HEK293 (cell line): ENCODE results near the gene SYNE3.

Experiments used
- GLIS1 ChIP-seq: fragments of 450-650 bp; formaldehyde crosslinking; IDR thresholded peaks from 2 replicates; pipeline ENCODE4 v1.5.1; 2016; ENCODE audit warnings: missing biosample characterization, missing genetic modification characterization
- SETDB1 ChIP-seq: IDR thresholded peaks from one replicate; pipeline ENCODE4 v1.6.1; 2017; ENCODE audit warnings: mild to moderate bottlenecking, low read length, moderate library complexity, mixed read lengths; ENCODE audit not compliant: insufficient read length
- SP3 ChIP-seq: fragments of 450-650 bp; formaldehyde crosslinking; IDR thresholded peaks from 2 replicates; pipeline ENCODE4 v1.5.1; 2016; ENCODE audit warnings: missing biosample characterization, missing genetic modification characterization
- TRIM28 ChIP-seq: IDR thresholded peaks from 2 replicates; pipeline ENCODE4 v1.6.1; 2011; ENCODE audit warnings: low read length, control low read depth, borderline replicate concordance
- YY2 ChIP-seq: fragments of 450-650 bp; formaldehyde crosslinking; IDR thresholded peaks from 2 replicates; pipeline ENCODE4 v1.5.1; 2016; ENCODE audit warnings: missing biosample characterization, missing genetic modification characterization
- ZBTB1 ChIP-seq: fragments of 450-650 bp; formaldehyde crosslinking; IDR thresholded peaks from 2 replicates; pipeline ENCODE4 v1.5.1; 2016; ENCODE audit warnings: missing biosample characterization, missing genetic modification characterization
- ZBTB20 ChIP-seq: fragments of 450-650 bp; formaldehyde crosslinking; IDR thresholded peaks from 2 replicates; pipeline ENCODE4 v1.5.1; 2016; ENCODE audit warnings: missing biosample characterization, missing genetic modification characterization
- ZNF133 ChIP-seq: fragments of 450-650 bp; formaldehyde crosslinking; IDR thresholded peaks from 2 replicates; pipeline ENCODE4 v1.5.1; 2016; ENCODE audit warnings: missing biosample characterization, missing genetic modification characterization
- ZNF157 ChIP-seq: fragments of 450-650 bp; formaldehyde crosslinking; IDR thresholded peaks from 2 replicates; pipeline ENCODE4 v1.5.1; 2016; ENCODE audit warnings: missing biosample characterization, missing genetic modification characterization
- ZNF391 ChIP-seq: fragments of 450-650 bp; formaldehyde crosslinking; IDR thresholded peaks from 2 replicates; pipeline ENCODE4 v1.5.1; 2016; ENCODE audit warnings: low read depth, missing biosample characterization, missing genetic modification characterization, borderline replicate concordance
- ZNF404 ChIP-seq: fragments of 450-650 bp; formaldehyde crosslinking; IDR thresholded peaks from 2 replicates; pipeline ENCODE4 v1.5.1; 2017; ENCODE audit warnings: missing biosample characterization, missing genetic modification characterization
- ZNF426 ChIP-seq: fragments of 450-650 bp; formaldehyde crosslinking; IDR thresholded peaks from 2 replicates; pipeline ENCODE4 v1.5.1; 2017; ENCODE audit warnings: missing biosample characterization, missing genetic modification characterization, mild to moderate bottlenecking, inconsistent platforms, moderate library complexity
- ZNF600 ChIP-seq: fragments of 450-650 bp; formaldehyde crosslinking; IDR thresholded peaks from 2 replicates; pipeline ENCODE4 v1.5.1; 2016; ENCODE audit warnings: missing biosample characterization, missing genetic modification characterization
- ZNF707 ChIP-seq: fragments of 450-650 bp; formaldehyde crosslinking; IDR thresholded peaks from 2 replicates; pipeline ENCODE4 v1.5.1; 2016; ENCODE audit warnings: missing biosample characterization, missing genetic modification characterization
- ZNF792 ChIP-seq: fragments of 450-650 bp; formaldehyde crosslinking; IDR thresholded peaks from 2 replicates; pipeline ENCODE4 v1.5.1; 2016; ENCODE audit warnings: missing biosample characterization, missing genetic modification characterization
- TF ChIP-seq, protein P1 (sequence below): fragments of 450-650 bp; formaldehyde crosslinking; IDR thresholded peaks from 2 replicates; pipeline ENCODE4 v1.5.1; 2017; ENCODE audit warnings: missing biosample characterization, missing genetic modification characterization
- TF ChIP-seq, protein P2 (sequence below): fragments of 450-650 bp; formaldehyde crosslinking; IDR thresholded peaks from 2 replicates; pipeline ENCODE4 v1.5.1; 2017; ENCODE audit warnings: missing biosample characterization, mild to moderate bottlenecking, missing genetic modification characterization, moderate library complexity
- TF ChIP-seq, protein P3 (sequence below): fragments of 450-650 bp; formaldehyde crosslinking; IDR thresholded peaks from 2 replicates; pipeline ENCODE4 v1.5.1; 2016; ENCODE audit warnings: missing biosample characterization, missing genetic modification characterization
- TF ChIP-seq, protein P4 (sequence below): fragments of 450-650 bp; formaldehyde crosslinking; IDR thresholded peaks from 2 replicates; pipeline ENCODE4 v1.5.1; 2017; ENCODE audit warnings: missing biosample characterization, missing genetic modification characterization
- TF ChIP-seq, protein P5 (sequence below): fragments of 450-650 bp; formaldehyde crosslinking; IDR thresholded peaks from 2 replicates; pipeline ENCODE4 v1.5.1; 2016; ENCODE audit warnings: missing biosample characterization, missing genetic modification characterization
- TF ChIP-seq, protein P6 (sequence below): fragments of 450-650 bp; formaldehyde crosslinking; IDR thresholded peaks from 2 replicates; pipeline ENCODE4 v1.5.1; 2016; ENCODE audit warnings: missing biosample characterization, missing genetic modification characterization
- TF ChIP-seq, protein P7 (sequence below): fragments of 450-650 bp; formaldehyde crosslinking; conservative IDR thresholded peaks from 2 replicates; pipeline ENCODE4 v1.5.1; 2016; ENCODE audit warnings: low read depth, missing biosample characterization, missing genetic modification characterization

Gene SYNE3

DNA sequence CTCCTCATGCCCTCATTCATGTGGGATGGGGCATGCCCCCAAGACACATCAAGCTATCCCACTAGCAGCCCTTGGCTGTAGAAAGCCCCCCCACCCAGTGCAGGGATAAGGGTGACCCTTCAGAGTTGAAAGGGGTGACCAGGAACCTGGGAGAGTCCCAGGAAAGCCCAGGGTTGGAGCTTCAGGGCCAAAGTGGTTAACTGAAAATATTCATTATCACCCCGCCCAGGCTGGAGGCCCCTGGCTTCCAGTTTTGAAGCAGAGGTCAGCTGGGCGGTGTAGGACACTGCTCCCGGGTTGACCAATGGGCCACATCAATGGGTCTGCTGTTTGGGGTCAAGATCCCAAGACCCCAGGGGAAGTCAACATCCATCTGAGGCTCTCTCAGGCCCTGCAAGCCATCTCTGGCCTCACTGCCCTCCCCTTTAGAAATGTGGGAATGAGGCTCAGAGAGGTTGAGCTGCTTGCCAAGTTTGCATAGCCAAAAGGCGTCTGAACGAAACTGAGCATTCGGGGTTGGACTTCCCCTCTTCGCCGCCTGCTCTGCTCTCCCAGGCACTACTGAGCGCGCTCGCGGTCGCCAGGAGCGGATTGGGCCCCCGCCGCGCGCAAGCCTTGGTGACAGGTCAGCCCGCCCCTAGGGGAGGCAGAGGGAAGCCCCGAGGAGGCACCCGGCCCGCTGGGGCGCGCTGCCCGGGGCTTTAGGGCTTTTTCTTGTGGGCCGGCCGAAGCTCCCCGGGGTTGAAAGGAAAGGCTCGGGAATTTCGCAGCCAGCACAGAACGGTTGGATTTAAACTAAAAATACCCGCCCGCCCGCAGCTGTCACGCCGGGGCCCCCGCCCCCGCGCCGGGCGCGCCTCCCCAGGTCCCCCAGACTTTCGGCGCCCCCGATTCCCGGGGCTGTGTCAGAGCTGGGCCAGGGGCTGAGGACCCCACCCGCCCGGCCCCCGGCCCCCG, 576 bp downstream of the SYNE3 start (continued):
- TF ChIP-seq, protein P1, sequence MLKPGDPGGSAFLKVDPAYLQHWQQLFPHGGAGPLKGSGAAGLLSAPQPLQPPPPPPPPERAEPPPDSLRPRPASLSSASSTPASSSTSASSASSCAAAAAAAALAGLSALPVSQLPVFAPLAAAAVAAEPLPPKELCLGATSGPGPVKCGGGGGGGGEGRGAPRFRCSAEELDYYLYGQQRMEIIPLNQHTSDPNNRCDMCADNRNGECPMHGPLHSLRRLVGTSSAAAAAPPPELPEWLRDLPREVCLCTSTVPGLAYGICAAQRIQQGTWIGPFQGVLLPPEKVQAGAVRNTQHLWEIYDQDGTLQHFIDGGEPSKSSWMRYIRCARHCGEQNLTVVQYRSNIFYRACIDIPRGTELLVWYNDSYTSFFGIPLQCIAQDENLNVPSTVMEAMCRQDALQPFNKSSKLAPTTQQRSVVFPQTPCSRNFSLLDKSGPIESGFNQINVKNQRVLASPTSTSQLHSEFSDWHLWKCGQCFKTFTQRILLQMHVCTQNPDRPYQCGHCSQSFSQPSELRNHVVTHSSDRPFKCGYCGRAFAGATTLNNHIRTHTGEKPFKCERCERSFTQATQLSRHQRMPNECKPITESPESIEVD (tag by site-specific recombination) = no peak
- TF ChIP-seq, protein P2, sequence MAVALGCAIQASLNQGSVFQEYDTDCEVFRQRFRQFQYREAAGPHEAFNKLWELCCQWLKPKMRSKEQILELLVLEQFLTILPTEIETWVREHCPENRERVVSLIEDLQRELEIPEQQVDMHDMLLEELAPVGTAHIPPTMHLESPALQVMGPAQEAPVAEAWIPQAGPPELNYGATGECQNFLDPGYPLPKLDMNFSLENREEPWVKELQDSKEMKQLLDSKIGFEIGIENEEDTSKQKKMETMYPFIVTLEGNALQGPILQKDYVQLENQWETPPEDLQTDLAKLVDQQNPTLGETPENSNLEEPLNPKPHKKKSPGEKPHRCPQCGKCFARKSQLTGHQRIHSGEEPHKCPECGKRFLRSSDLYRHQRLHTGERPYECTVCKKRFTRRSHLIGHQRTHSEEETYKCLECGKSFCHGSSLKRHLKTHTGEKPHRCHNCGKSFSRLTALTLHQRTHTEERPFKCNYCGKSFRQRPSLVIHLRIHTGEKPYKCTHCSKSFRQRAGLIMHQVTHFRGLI (tag by site-specific recombination) = no peak
- TF ChIP-seq ZBTB20 (no peak; the same call in 1 of the 2 replicates), ZNF600 (tag by site-specific recombination) (peak; percentile 72), ZNF133 (tag by site-specific recombination) (no peak), ZNF391 (no peak), ZNF707 (tag by site-specific recombination) (no peak), ZNF157 (tag by site-specific recombination) (no peak), TRIM28 (no peak), GLIS1 (tag by site-specific recombination) (peak; percentile 88), ZNF404 (tag by site-specific recombination) (no peak), ZBTB1 (tag by site-specific recombination) (no peak), SP3 (no peak), ZNF426 (tag by site-specific recombination) (no peak), ZNF792 (tag by site-specific recombination) (no peak), SETDB1 (no peak), YY2 (tag by site-specific recombination) (no peak)
- TF ChIP-seq, protein P3, sequence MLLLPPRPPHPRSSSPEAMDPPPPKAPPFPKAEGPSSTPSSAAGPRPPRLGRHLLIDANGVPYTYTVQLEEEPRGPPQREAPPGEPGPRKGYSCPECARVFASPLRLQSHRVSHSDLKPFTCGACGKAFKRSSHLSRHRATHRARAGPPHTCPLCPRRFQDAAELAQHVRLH (tag by site-specific recombination) = no peak
- TF ChIP-seq, protein P4, sequence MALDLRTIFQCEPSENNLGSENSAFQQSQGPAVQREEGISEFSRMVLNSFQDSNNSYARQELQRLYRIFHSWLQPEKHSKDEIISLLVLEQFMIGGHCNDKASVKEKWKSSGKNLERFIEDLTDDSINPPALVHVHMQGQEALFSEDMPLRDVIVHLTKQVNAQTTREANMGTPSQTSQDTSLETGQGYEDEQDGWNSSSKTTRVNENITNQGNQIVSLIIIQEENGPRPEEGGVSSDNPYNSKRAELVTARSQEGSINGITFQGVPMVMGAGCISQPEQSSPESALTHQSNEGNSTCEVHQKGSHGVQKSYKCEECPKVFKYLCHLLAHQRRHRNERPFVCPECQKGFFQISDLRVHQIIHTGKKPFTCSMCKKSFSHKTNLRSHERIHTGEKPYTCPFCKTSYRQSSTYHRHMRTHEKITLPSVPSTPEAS (tag by site-specific recombination) = no peak
- TF ChIP-seq, protein P5, sequence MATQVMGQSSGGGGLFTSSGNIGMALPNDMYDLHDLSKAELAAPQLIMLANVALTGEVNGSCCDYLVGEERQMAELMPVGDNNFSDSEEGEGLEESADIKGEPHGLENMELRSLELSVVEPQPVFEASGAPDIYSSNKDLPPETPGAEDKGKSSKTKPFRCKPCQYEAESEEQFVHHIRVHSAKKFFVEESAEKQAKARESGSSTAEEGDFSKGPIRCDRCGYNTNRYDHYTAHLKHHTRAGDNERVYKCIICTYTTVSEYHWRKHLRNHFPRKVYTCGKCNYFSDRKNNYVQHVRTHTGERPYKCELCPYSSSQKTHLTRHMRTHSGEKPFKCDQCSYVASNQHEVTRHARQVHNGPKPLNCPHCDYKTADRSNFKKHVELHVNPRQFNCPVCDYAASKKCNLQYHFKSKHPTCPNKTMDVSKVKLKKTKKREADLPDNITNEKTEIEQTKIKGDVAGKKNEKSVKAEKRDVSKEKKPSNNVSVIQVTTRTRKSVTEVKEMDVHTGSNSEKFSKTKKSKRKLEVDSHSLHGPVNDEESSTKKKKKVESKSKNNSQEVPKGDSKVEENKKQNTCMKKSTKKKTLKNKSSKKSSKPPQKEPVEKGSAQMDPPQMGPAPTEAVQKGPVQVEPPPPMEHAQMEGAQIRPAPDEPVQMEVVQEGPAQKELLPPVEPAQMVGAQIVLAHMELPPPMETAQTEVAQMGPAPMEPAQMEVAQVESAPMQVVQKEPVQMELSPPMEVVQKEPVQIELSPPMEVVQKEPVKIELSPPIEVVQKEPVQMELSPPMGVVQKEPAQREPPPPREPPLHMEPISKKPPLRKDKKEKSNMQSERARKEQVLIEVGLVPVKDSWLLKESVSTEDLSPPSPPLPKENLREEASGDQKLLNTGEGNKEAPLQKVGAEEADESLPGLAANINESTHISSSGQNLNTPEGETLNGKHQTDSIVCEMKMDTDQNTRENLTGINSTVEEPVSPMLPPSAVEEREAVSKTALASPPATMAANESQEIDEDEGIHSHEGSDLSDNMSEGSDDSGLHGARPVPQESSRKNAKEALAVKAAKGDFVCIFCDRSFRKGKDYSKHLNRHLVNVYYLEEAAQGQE (tag by site-specific recombination) = no peak
- TF ChIP-seq, protein P6, sequence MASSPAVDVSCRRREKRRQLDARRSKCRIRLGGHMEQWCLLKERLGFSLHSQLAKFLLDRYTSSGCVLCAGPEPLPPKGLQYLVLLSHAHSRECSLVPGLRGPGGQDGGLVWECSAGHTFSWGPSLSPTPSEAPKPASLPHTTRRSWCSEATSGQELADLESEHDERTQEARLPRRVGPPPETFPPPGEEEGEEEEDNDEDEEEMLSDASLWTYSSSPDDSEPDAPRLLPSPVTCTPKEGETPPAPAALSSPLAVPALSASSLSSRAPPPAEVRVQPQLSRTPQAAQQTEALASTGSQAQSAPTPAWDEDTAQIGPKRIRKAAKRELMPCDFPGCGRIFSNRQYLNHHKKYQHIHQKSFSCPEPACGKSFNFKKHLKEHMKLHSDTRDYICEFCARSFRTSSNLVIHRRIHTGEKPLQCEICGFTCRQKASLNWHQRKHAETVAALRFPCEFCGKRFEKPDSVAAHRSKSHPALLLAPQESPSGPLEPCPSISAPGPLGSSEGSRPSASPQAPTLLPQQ = no peak
- TF ChIP-seq, protein P7, sequence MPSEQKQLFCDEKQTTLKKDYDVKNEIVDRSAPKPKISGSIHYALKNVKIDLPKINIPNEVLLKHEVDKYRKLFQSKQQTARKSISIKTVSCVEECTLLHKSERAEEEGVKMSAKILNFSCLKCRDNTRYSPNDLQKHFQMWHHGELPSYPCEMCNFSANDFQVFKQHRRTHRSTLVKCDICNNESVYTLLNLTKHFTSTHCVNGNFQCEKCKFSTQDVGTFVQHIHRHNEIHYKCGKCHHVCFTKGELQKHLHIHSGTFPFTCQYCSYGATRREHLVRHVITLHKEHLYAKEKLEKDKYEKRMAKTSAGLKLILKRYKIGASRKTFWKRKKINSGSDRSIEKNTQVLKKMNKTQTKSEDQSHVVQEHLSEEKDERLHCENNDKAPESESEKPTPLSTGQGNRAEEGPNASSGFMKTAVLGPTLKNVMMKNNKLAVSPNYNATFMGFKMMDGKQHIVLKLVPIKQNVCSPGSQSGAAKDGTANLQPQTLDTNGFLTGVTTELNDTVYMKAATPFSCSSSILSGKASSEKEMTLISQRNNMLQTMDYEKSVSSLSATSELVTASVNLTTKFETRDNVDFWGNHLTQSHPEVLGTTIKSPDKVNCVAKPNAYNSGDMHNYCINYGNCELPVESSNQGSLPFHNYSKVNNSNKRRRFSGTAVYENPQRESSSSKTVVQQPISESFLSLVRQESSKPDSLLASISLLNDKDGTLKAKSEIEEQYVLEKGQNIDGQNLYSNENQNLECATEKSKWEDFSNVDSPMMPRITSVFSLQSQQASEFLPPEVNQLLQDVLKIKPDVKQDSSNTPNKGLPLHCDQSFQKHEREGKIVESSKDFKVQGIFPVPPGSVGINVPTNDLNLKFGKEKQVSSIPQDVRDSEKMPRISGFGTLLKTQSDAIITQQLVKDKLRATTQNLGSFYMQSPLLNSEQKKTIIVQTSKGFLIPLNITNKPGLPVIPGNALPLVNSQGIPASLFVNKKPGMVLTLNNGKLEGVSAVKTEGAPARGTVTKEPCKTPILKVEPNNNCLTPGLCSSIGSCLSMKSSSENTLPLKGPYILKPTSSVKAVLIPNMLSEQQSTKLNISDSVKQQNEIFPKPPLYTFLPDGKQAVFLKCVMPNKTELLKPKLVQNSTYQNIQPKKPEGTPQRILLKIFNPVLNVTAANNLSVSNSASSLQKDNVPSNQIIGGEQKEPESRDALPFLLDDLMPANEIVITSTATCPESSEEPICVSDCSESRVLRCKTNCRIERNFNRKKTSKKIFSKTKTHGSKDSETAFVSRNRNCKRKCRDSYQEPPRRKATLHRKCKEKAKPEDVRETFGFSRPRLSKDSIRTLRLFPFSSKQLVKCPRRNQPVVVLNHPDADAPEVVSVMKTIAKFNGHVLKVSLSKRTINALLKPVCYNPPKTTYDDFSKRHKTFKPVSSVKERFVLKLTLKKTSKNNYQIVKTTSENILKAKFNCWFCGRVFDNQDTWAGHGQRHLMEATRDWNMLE (tag by site-specific recombination) = no peak
